Measurements from ENCODE around the gene MAP2.

GRCh38 chr2:209637293-209637692, 213.4 kb downstream of the MAP2 start:
- TF ChIP-seq TAF1 (IDR thresholded peaks at IDR 0.05; ENCODE audit: borderline replicate concordance, low read depth, low read length) (no peak), POLR2A (IDR thresholded peaks at IDR 0.05; ENCODE audit: low read depth, low read length) (no peak)
